Stimulated activated CD4-positive, alpha-beta T cell treated with anti-CD3 and anti-CD28 coated beads, TNF-alpha, amount 100 ng/mL, for 1 hour (primary cell): ENCODE measurements around the gene ZNF549.
"Not testable (repeated sequence)": the region's sequence is repeated elsewhere in the genome, so short reads cannot be mapped to it uniquely, and the experiment has no call there.

Experiments
- DNase-seq, 3 donors: peaks; one replicate each; pipeline ENCODE4 v3.0.0-alpha.2; 2020; ENCODE audit warnings: low read depth in 3 of 3, low spot score in 1 of 3

ZNF549 gene

DNA sequence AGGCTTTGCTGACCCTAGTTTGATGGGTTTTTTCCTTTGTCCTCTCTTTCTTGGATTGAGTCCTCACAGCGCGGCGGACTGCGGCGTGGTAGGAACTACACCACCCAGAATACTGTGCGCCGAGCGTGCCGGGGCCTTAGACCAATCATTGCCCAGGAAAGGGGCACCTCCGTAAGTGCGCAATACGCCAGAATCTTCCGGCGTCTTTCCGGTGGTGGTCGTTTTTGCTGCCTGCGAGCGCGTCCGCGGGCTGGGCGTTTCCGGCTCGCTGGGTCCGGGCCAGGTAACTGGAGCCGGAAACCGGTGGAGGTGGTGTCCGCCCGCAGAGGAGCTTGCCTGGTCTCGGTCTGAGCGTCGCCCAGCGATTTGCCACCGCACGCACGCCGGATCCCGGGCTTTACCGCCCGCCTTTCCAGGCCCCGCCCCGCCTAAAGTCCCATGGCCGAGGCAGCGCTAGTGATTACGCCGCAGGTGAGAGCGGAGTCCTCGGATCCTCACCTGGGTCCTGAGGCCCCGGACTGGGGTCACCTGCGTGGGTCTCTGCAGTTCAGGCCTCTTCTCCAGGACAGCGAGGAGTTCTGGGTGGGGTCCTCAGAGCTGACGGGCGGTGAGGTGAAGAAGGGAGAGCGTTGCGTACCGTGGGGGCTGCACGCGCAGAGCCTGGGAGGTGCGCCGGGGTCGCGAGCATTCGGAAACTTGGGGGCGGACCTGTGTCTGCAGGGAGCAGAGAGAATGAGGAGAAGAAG lies at the start of gene ZNF549:
Gene ZNF549, plus strand, starts transcription at position 221 of the 746 bp plus-strand sequence. Its CDS starts 218 bp downstream, at position 439.
- DNase-seq: peak; percentile 63 to 65 (median 64)

- DNase-seq: peak; percentile 81 to 90 (median 87)
These were observed 39.5 kb upstream of the ZNF549 start, which contains the start of gene ZNF419 for GRCh38 chr19:57487477-57488298. Gene ZNF419, plus strand, starts transcription at chr19:57487750. Its CDS starts 201 bp downstream, at chr19:57487951.

DNA sequence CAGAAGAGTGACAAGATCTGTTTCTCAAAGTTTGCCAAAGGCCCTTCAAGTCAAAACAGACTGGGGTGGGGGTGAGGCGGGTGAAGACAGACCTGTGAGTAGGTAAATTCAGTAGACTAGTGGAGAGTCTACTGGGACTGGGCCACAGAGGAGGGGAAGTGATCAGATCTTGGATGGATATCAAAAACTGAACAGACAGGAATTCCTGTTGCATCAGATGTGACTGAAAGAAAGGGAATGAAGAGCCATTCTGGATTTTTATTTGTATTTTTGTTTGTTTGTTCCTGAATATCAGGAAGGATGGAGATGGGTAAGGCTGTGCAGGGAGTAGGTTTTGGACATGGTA lies 38.9 kb upstream of the ZNF549 start:
- not testable (repeated sequence) for DNase-seq

GRCh38 chr19:57499332-57499679 lies 27.9 kb upstream of the ZNF549 start:
- not testable (repeated sequence) for DNase-seq

DNA sequence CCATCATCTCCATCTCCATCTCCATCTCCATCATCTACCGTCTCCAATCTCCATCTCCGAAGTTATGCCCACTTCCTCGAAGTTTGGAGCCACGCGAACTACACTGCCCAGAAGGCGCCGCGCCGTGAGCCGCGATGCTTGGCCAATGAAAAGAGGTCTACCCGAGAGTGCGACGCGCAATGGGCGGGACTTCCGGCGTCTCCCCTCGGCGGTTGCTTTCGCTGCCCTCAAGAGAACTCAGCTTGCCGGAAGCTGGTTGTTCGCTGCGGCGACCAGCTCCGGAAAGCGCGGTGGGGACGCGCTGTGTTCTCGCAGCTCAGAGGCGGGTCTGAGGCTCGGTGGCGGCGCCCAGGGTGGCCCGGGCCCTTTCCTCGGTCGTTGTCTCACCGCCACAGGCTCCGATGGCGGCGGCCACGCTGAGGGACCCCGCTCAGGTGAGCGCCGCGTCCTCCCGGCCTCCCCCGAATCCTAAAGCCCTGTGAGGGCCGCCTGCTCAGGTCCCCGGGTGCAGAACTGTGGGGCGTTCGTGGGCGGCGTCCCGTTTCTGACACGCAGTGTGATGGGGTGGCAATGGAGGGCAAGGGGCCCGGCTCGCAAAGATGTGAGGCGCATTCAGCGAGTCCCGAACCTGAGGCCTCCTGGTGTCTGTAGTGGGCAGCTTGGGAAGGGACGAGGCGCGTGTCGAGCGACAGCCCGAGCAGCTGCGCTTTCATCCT lies 27.3 kb upstream of the ZNF549 start, which contains the start of gene ZNF773:
Gene ZNF773, plus strand, starts transcription at position 259 of the 716 bp plus-strand sequence. Its CDS starts 143 bp downstream, at position 402.
- DNase-seq: peak; percentile 88 to 90 (median 89)

- not testable (repeated sequence) for DNase-seq
These were observed 26.8 kb upstream of the ZNF549 start for GRCh38 chr19:57500400-57500799.

DNA sequence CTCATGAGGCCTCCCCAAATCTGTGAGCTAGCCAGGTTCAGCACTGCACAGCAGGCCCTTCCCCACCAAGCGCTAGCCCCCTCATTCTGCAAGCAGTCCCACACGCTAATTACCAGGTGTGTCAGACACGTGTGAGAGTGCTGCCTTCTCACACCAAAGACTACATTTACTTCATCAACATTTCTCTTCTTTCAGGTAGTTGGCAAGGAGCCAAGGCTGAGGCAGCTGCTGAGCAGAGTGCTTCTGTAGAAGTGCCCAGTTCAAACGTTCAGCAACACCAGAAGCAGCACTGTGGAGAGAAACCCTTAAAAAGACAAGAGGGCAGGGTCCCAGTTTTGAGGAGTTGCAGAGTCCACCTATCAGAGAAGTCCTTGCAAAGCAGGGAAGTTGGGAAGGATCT lies 21.0 kb upstream of the ZNF549 start:
- DNase-seq: no peak

GRCh38 chr19:57511484-57511883 lies 15.7 kb upstream of the ZNF549 start:
- no peak for DNase-seq

- DNase-seq: no peak
These were observed 14.3 kb upstream of the ZNF549 start for GRCh38 chr19:57512845-57513244.

DNA sequence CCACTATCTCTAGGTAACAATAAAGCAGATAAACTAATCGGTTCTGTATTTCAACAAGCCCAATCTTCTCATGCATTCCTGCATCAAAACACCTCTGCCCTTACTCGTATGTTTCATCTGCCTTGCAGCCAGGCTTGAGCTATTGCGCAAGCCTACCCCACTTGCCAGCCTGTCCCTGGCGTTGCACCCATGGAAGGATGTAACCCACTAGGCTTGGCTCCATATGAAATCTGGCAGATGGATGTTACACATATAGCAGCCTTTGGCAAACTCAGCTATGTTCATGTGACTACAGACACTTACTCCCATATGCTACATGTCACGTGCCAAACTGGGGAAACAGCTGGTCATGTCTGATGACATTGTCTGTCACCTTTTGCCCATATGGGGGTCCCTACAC lies 11.9 kb upstream of the ZNF549 start:
- DNase-seq: no peak

GRCh38 chr19:57518021-57518420 lies 9.1 kb upstream of the ZNF549 start:
- DNase-seq: not testable (repeated sequence)

DNA sequence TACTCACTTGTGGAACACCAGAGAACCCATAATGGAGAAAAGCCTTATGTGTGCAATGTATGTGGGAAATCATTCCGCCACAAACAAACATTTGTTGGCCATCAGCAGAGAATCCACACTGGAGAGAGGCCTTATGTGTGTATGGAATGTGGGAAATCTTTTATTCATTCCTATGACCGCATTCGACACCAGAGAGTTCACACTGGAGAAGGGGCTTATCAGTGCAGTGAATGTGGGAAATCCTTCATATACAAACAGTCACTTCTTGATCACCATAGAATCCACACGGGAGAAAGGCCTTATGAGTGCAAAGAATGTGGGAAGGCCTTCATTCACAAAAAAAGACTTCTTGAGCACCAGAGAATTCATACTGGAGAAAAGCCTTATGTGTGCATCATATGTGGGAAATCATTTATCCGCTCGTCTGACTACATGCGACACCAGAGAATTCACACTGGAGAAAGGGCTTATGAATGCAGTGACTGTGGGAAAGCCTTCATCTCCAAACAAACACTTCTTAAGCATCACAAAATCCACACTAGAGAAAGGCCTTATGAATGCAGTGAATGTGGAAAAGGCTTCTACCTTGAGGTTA lies 10.9 kb downstream of the ZNF549 start:
- DNase-seq: no peak

DNA sequence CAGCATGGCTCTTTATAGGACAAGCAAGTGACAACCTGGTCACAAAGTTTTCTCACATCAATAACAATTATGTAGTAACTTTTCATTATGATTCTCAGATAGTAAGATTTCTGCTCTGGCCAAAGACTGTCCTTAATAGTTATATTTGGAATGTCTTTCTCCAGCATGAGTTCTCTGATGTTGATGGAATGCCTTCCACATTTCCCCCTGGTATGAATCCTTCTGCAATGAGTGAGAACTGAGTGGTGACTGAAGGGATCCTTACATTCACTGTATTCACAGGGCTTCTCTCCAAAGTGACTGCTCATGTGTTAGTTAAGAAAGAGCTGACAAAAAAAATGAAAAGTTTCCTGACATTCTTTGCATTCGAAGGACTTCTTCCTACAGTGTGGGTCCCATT lies 19.4 kb downstream of the ZNF549 start:
- DNase-seq: no peak

DNA sequence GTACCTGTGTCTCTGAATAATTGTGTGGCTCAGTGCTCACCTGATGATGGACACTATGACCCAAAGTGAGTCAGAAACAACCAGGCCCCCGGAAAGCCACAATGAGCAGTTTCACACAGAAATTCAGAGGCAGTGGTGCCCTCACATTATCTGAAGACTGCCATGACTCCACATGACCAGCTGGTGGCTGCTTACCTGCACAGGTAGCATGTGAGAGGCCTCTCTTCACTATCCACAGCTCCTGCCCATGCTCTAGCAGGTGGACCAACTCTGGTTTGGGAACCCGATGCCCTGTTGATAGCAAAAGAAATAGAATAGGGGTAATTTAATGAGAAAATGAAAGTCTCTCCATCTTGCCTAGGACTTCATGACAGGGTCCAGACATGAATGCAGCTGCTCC lies 25.3 kb downstream of the ZNF549 start:
- DNase-seq: no peak

- no peak for DNase-seq
These were observed 30.5 kb downstream of the ZNF549 start for GRCh38 chr19:57557659-57558058.

DNA sequence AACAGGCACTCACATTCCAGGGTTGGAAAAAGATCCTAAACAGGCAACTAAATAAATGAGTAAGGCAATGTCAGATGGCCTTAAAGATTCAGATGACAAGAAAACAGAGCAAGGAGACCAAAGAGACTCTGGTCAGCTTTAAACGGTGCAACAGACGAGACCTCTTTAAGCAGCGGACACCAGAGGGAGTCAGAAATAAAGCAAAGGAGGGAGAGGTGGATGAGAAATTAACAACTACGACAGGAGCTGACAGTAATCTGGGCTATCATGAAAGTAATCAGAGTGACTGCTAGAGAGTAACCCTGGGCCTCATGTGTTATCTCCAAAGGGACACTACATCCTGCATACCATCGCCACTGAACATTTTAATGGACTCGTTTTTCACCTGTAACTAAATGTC lies 31.4 kb downstream of the ZNF549 start:
- DNase-seq: no peak

DNA sequence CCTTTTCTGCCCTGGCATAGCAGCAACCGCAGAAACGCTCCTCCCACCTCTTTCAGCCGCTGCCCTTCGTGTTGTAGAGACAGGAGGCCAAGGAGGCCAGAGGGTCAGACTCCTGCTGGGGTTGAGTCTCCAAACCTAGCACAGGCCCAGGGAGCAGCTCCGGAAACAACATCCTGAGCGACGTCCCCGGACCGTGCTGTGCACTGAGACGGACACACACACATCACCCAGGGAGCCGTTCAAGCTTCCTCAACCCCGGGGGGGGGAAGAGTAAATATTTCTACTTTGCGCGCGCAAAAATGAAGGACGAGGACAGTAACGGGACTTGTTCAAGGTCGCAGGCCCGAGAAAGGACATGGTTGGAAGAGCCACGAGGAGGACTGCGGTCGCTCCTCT lies 31.9 kb downstream of the ZNF549 start:
- DNase-seq: no peak

- peak; percentile 62 to 79 (median 72) for DNase-seq
These were observed 32.4 kb downstream of the ZNF549 start, which contains the start of gene ZNF550 for GRCh38 chr19:57559404-57560025. Gene ZNF550, minus strand, starts transcription at chr19:57559863. Its CDS starts 181 bp downstream, at chr19:57559682.

DNA sequence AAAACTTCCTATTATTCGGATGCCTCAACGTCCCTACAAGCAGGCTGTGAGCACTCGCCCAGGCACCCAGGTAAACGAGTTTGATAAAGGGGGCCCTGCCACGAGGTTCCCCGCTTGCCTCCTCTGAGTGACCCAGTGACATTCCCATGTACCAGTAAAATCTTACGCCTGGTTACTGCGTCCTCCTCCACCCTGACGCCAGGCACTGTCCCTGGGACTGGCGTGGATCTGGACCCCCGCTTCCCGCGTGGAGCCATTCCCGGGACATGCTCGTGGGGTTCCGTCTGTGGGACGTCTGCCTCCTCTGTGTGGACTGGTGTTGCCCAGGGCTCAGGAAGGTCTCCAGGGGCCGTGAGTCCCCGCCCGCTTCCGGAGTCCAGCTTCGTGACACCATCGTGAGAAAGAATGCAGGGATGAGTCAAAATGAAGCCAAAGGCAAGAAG lies 32.9 kb downstream of the ZNF549 start:
- no peak for DNase-seq

DNA sequence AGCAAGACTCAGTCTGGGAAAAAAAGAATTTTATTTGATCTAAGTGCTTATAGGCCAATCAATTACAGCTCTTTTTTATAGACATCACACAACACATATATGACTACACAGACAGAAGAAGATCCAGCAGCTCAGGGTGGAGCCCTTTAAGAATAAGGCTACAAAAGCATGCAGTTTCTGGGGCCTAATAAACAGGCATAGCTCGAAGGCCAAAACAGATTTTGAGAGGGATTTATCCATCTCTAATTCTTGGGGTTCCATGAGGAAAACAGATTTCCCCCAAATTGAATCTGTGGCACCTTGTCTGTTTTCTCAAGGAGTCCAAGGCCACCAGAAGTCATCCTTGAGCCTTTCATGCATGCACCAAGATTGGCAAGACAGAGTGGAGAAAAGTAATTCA lies 36.4 kb downstream of the ZNF549 start:
- DNase-seq: no peak
